Stimulated activated CD8-positive, alpha-beta memory T cell treated with anti-CD3 and anti-CD28 coated beads, Interleukin-15, amount 100 ng/mL, for 24 hours (primary cell): Measurements from ENCODE around the gene ERP27.

Experiments used
- DNase-seq: peaks from one replicate; pipeline ENCODE4 v3.0.0-alpha.2; 2020; ENCODE audit warnings: low read depth

ERP27 gene

GRCh38 chr12:14902465-14902864, 35.9 kb downstream of the ERP27 start:
- no peak for DNase-seq

- DNase-seq = no peak
Observed at GRCh38 chr12:14901228-14901562, 37.1 kb downstream of the ERP27 start.

- DNase-seq = no peak
Observed at GRCh38 chr12:14900521-14901227, 37.7 kb downstream of the ERP27 start.

- DNase-seq = no peak
Observed at GRCh38 chr12:14896521-14897169, 41.7 kb downstream of the ERP27 start.

GRCh38 chr12:14893506-14894250, 44.7 kb downstream of the ERP27 start:
- DNase-seq = no peak

- no peak for DNase-seq
Observed at GRCh38 chr12:14892726-14893505, 45.4 kb downstream of the ERP27 start.

- DNase-seq = no peak
Observed at GRCh38 chr12:14890701-14891100, 47.6 kb downstream of the ERP27 start.

- no peak for DNase-seq
Observed at GRCh38 chr12:14886271-14886670, 52.1 kb downstream of the ERP27 start.

- no peak for DNase-seq
Observed at GRCh38 chr12:14885718-14886221, 52.6 kb downstream of the ERP27 start, which contains the start of gene MGP. Gene MGP, minus strand, starts transcription at chr12:14885854. Its CDS starts 63 bp downstream, at chr12:14885791.

GRCh38 chr12:14884458-14884878, 53.9 kb downstream of the ERP27 start:
- DNase-seq = peak; percentile 41

GRCh38 chr12:14883686-14884085, 54.7 kb downstream of the ERP27 start:
- DNase-seq = no peak

GRCh38 chr12:14880890-14881453, 57.4 kb downstream of the ERP27 start:
- no peak for DNase-seq

GRCh38 chr12:14879222-14879933, 59.0 kb downstream of the ERP27 start:
- no peak for DNase-seq

- no peak for DNase-seq
Observed at GRCh38 chr12:14878488-14878887, 59.8 kb downstream of the ERP27 start.

- no peak for DNase-seq
Observed at GRCh38 chr12:14876833-14877232, 61.5 kb downstream of the ERP27 start.

GRCh38 chr12:14874882-14875281, 63.5 kb downstream of the ERP27 start:
- DNase-seq = no peak

GRCh38 chr12:14873440-14874185, 64.7 kb downstream of the ERP27 start:
- DNase-seq = no peak

GRCh38 chr12:14871886-14872285, 66.5 kb downstream of the ERP27 start:
- no peak for DNase-seq

- no peak for DNase-seq
Observed at GRCh38 chr12:14871247-14871646, 67.1 kb downstream of the ERP27 start.

- no peak for DNase-seq
Observed at GRCh38 chr12:14868916-14869506, 69.3 kb downstream of the ERP27 start.
